HepG2 (cell line): Measurements from ENCODE around the gene EML2. TPM values are rescaled to one million over a fixed set of nuclear protein-coding genes. Genes with fewer than 3 reads are reported as not detected.

ENCODE experiments used
- ARNT ChIP-seq: fragments of 450-650 bp; IDR thresholded peaks from 2 replicates; pipeline ENCODE4 v1.6.1; 2017
- ATF7 ChIP-seq, 2 experiments: fragments of 450-650 bp in 1 of 2; sonication (generic) in 1 of 2; formaldehyde crosslinking in 1 of 2; IDR thresholded peaks; 2 replicates each; pipeline versions ENCODE4 v1.4.0 to v1.6.1; 2016 to 2020; ENCODE audit warnings: antibody characterized with exemption in 1 of 2, mild to moderate bottlenecking in 1 of 2, missing genetic modification reagents in 1 of 2
- BHLHE40 ChIP-seq: IDR thresholded peaks from 2 replicates; pipeline ENCODE4 v1.6.1; 2011; ENCODE audit warnings: low read length, improper control_type of control experiment
- CEBPZ ChIP-seq: IDR thresholded peaks from 2 replicates; pipeline ENCODE4 v1.6.1; 2012; ENCODE audit warnings: low read length, improper control_type of control experiment
- ETV5 ChIP-seq: IDR thresholded peaks from 2 replicates; pipeline ENCODE4 v1.6.1; 2018; ENCODE audit warnings: missing biosample characterization, missing genetic modification reagents, inconsistent platforms, borderline replicate concordance
- HES4 ChIP-seq: sonication (generic); formaldehyde crosslinking; IDR thresholded peaks from 2 replicates; pipeline ENCODE4 v1.9.0; 2021; ENCODE audit warnings: mild to moderate bottlenecking, missing genetic modification reagents, borderline replicate concordance
- HMG20B ChIP-seq: conservative IDR thresholded peaks from 2 replicates; pipeline ENCODE4 v1.6.1; 2016; ENCODE audit warnings: missing genetic modification reagents, missing compliant biosample characterization
- KDM4B ChIP-seq: sonication (generic); formaldehyde crosslinking; IDR thresholded peaks from 2 replicates; pipeline ENCODE4 v1.4.0; 2020; ENCODE audit warnings: missing genetic modification reagents
- KLF11 ChIP-seq: IDR thresholded peaks from 2 replicates; pipeline ENCODE4 v1.6.1; 2016; ENCODE audit warnings: missing compliant biosample characterization
- NFKB2 ChIP-seq: sonication (generic); formaldehyde crosslinking; IDR thresholded peaks from 2 replicates; pipeline ENCODE4 v1.4.0; 2020; ENCODE audit warnings: missing genetic modification reagents, borderline replicate concordance
- NFYC ChIP-seq: IDR thresholded peaks from 2 replicates; pipeline ENCODE4 v1.6.1; 2016; ENCODE audit warnings: missing genetic modification reagents, missing compliant biosample characterization
- NR2C2 ChIP-seq: sonication (generic); formaldehyde crosslinking; IDR thresholded peaks from 2 replicates; pipeline ENCODE4 v1.4.0; 2020; ENCODE audit warnings: missing genetic modification reagents, mild to moderate bottlenecking, moderate library complexity, borderline replicate concordance
- NRL ChIP-seq: sonication (generic); formaldehyde crosslinking; IDR thresholded peaks from 2 replicates; pipeline ENCODE4 v1.5.0; 2020; ENCODE audit warnings: missing genetic modification reagents, mild to moderate bottlenecking, moderate library complexity, borderline replicate concordance
- RAD21 ChIP-seq: fragments of 450-650 bp; formaldehyde crosslinking; IDR thresholded peaks from 2 replicates; pipeline ENCODE4 v1.5.0; 2020; ENCODE audit warnings: mild to moderate bottlenecking
- RCOR2 ChIP-seq: IDR thresholded peaks from 2 replicates; pipeline ENCODE4 v1.6.1; 2016; ENCODE audit warnings: missing biosample characterization, missing genetic modification reagents
- SRSF1 ChIP-seq: fragments of 200-400 bp; formaldehyde crosslinking; optimal IDR thresholded peaks from 2 replicates; pipeline ENCODE3; 2017; ENCODE audit warnings: mild to moderate bottlenecking, low read depth, low read length, moderate library complexity
- TFE3 ChIP-seq: IDR thresholded peaks from 2 replicates; pipeline ENCODE4 v1.6.1; 2016
- THAP11 ChIP-seq: IDR thresholded peaks from 2 replicates; pipeline ENCODE4 v1.6.1; 2016; ENCODE audit warnings: missing biosample characterization, missing genetic modification reagents
- XRCC5 ChIP-seq: fragments of 200-400 bp; formaldehyde crosslinking; optimal IDR thresholded peaks from 2 replicates; pipeline ENCODE3; 2017; ENCODE audit warnings: mild to moderate bottlenecking, low read length
- ZGPAT ChIP-seq: IDR thresholded peaks from 2 replicates; pipeline ENCODE4 v1.6.1; 2016; ENCODE audit warnings: mild to moderate bottlenecking
- ZNF263 ChIP-seq: sonication (generic); formaldehyde crosslinking; IDR thresholded peaks from 2 replicates; pipeline ENCODE4 v1.4.0; 2020; ENCODE audit warnings: missing genetic modification reagents
- ZNF569 ChIP-seq: sonication (generic); formaldehyde crosslinking; IDR thresholded peaks from 2 replicates; pipeline ENCODE4 v1.5.0; 2020; ENCODE audit warnings: mild to moderate bottlenecking, missing genetic modification reagents, moderate library complexity, borderline replicate concordance
- ZNF883 ChIP-seq: sonication (generic); formaldehyde crosslinking; IDR thresholded peaks from 2 replicates; pipeline ENCODE4 v1.5.1; 2020; ENCODE audit warnings: mild to moderate bottlenecking, missing genetic modification reagents; ENCODE audit errors: not compliant biosample characterization
- polyA plus RNA-seq, 8 experiments: library from polyadenylated mRNA; depleted of rRNA in 3 of 8; stranded (reverse) in 7 of 8; unstranded in 1 of 8; fragments of >200 nt; fragmentation: Illumina TruSeq in 4 of 8; extraction: Trizol in 4 of 8; gene quantifications; 2 replicates each; pipeline versions ENCODE4 v1.2.1 to v1.2.3, GENCODE V29; 2011 to 2016; ENCODE audit warnings: low read depth in 4 of 8, missing spikeins in 1 of 8, mixed read lengths in 1 of 8; ENCODE audit not compliant: insufficient read depth in 1 of 8
- total RNA-seq, 5 experiments: library from RNA; depleted of rRNA; stranded (reverse); fragments of >200 nt; fragmentation: Illumina TruSeq; extraction: Trizol; gene quantifications; 2 replicates each; pipeline ENCODE4 v1.2.3, GENCODE V29; 2016; ENCODE audit warnings: low read depth in 1 of 5

Gene EML2
- total and polyA plus RNA-seq, 2 of the 13 experiments (the other 11 are each of a cell fraction or from before 2014, with no cell fraction given) = 7.3 to 12.9 TPM

- TF ChIP-seq TFE3 (CRISPR knock-in tag) (peak; percentile 39; the same call in 1 of the 2 replicates), ZNF883 (no peak), HMG20B (CRISPR knock-in tag) (no peak), SRSF1 (peak; percentile 75), ZNF569 (no peak), NFYC (peak; percentile 92), HES4 (CRISPR knock-in tag) (no peak), BHLHE40 (peak; percentile 52), NRL (peak; percentile 70; the same call in 1 of the 2 replicates), THAP11 (CRISPR knock-in tag) (peak; percentile 94), KDM4B (CRISPR knock-in tag) (no peak), ARNT (no peak), XRCC5 (peak; percentile 29), RCOR2 (CRISPR knock-in tag) (peak; percentile 32; the same call in 1 of the 2 replicates), ZGPAT (CRISPR knock-in tag) (peak; percentile 30), KLF11 (CRISPR knock-in tag) (no peak), NR2C2 (CRISPR knock-in tag) (peak; percentile 81), CEBPZ (peak; percentile 56; the same call in 1 of the 2 replicates), ETV5 (CRISPR knock-in tag) (peak; percentile 57), ATF7 (IDR thresholded peaks at IDR 0.05) (peak; percentile 91), ATF7 (CRISPR knock-in tag; IDR thresholded peaks at IDR 0.05) (no peak), ZNF263 (CRISPR knock-in tag) (0 out of 2 replicates have a peak, but pooled peaks have one; percentile 37), NFKB2 (CRISPR knock-in tag) (peak; percentile 68; the same call in 1 of the 2 replicates), RAD21 (CRISPR knock-in tag) (peak; percentile 29; the same call in 1 of the 2 replicates)
Observed at GRCh38 chr19:45584332-45585157, 54.7 kb downstream of the EML2 start, which contains the start of gene OPA3 (continued).
